ENCODE results near the gene NOG. TPM values are rescaled to one million over a fixed set of nuclear protein-coding genes. Genes with fewer than 3 reads are reported as not detected.

Gene NOG
- total RNA-seq, 1 experiment from 2014 or later = 9.2 TPM

DNA sequence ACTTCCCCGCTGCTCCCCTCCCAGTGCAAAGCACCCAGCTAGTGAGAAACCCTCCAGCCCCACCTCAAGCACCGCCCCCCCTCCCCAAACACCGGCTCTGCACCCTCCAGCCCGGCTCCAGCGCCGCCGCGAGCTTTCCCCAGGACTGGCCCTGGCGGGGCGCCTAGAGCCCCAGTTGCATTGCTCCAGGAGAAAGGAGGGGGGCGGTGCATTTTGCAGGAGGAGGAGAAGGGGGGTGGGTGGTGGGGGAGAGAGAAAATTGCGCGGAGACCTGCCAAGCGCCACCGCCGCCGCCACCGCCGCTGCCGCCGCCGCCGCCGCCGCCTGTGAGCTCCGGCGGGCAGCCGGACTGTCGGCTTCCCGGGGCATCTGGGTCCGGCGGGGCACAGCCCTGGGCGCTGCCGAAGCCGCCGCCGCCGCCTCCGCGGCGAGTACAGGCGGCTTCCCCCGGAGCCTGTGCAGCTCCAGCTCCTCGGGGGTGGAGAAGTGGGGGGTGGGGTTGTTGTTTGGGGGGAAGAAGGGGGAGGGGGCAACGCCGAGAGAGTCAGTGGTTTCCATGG, 333 bp upstream of the NOG start:
- no TSS peak for BruUV-seq (replicated peaks)
- no peak overlapping the region; the same call in 1 of the 2 replicates for H3K27ac ChIP-seq (ENCODE audit: low read length)
- DNase-seq (ENCODE audit: low read depth, low spot score) (no peak), ATAC-seq (peak; percentile 57)
- H3K4me1 ChIP-seq (ENCODE audit: control insufficient read depth, insufficient read depth, low read length) = peaks cover 13% of the 10 kb centered on the region
- ChIA-PET POLR2A (interaction anchor here (0.6 kb wide), 2 partner anchors 34 kb away, joined by 4 to 7 read pairs; no protein-coding TSS in a partner anchor), CTCF (interaction anchor here (0.5 to 4.2 kb wide), 9 partner anchors 82 to 179 kb away, joined by 3 to 34 read pairs (median 4); no protein-coding TSS in a partner anchor)
- H3K4me3 ChIP-seq (ENCODE audit: low read depth in 2 of 2, low read length in 2 of 2) = peak overlapping the region; percentile 61 to 87
- intact Hi-C loops (cut with micrococcal nuclease; ENCODE audit: unreplicated experiment) = loop anchor here (2.0 to 5.0 kb wide), 2 partner anchors 62 to 189 kb away; no protein-coding TSS in a partner anchor
- H3K9me3 ChIP-seq (ENCODE audit: control insufficient read depth, insufficient read depth, low read depth, low read length) = no peaks in the 10 kb centered on the region
- TF ChIP-seq, protein P1, sequence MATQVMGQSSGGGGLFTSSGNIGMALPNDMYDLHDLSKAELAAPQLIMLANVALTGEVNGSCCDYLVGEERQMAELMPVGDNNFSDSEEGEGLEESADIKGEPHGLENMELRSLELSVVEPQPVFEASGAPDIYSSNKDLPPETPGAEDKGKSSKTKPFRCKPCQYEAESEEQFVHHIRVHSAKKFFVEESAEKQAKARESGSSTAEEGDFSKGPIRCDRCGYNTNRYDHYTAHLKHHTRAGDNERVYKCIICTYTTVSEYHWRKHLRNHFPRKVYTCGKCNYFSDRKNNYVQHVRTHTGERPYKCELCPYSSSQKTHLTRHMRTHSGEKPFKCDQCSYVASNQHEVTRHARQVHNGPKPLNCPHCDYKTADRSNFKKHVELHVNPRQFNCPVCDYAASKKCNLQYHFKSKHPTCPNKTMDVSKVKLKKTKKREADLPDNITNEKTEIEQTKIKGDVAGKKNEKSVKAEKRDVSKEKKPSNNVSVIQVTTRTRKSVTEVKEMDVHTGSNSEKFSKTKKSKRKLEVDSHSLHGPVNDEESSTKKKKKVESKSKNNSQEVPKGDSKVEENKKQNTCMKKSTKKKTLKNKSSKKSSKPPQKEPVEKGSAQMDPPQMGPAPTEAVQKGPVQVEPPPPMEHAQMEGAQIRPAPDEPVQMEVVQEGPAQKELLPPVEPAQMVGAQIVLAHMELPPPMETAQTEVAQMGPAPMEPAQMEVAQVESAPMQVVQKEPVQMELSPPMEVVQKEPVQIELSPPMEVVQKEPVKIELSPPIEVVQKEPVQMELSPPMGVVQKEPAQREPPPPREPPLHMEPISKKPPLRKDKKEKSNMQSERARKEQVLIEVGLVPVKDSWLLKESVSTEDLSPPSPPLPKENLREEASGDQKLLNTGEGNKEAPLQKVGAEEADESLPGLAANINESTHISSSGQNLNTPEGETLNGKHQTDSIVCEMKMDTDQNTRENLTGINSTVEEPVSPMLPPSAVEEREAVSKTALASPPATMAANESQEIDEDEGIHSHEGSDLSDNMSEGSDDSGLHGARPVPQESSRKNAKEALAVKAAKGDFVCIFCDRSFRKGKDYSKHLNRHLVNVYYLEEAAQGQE (IDR thresholded peaks at IDR 0.05; ENCODE audit: insufficient read depth in 1 of 2, low read depth in 2 of 2, low read length in 1 of 2) = no peak
- TF ChIP-seq SIN3A (IDR thresholded peaks at IDR 0.05; ENCODE audit: borderline replicate concordance, insufficient read depth, low read depth, low read length) = peak; percentile 56; the same call in 1 of the 2 replicates
- TF ChIP-seq, protein P2, sequence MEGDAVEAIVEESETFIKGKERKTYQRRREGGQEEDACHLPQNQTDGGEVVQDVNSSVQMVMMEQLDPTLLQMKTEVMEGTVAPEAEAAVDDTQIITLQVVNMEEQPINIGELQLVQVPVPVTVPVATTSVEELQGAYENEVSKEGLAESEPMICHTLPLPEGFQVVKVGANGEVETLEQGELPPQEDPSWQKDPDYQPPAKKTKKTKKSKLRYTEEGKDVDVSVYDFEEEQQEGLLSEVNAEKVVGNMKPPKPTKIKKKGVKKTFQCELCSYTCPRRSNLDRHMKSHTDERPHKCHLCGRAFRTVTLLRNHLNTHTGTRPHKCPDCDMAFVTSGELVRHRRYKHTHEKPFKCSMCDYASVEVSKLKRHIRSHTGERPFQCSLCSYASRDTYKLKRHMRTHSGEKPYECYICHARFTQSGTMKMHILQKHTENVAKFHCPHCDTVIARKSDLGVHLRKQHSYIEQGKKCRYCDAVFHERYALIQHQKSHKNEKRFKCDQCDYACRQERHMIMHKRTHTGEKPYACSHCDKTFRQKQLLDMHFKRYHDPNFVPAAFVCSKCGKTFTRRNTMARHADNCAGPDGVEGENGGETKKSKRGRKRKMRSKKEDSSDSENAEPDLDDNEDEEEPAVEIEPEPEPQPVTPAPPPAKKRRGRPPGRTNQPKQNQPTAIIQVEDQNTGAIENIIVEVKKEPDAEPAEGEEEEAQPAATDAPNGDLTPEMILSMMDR (IDR thresholded peaks at IDR 0.05) = no peak
- H3K27me3 ChIP-seq (ENCODE audit: control insufficient read depth, insufficient read depth, low read length) = peaks cover 5% of the 10 kb centered on the region
- in situ Hi-C loops (cut with HindIII; ENCODE audit: low pct_unique_long_range_greater_than_20kb, low sequenced_read_pairs) = no loop called here
- no peaks in the 10 kb centered on the region for H3K36me3 ChIP-seq (ENCODE audit: control insufficient read depth, insufficient read depth, low read length)

DNA sequence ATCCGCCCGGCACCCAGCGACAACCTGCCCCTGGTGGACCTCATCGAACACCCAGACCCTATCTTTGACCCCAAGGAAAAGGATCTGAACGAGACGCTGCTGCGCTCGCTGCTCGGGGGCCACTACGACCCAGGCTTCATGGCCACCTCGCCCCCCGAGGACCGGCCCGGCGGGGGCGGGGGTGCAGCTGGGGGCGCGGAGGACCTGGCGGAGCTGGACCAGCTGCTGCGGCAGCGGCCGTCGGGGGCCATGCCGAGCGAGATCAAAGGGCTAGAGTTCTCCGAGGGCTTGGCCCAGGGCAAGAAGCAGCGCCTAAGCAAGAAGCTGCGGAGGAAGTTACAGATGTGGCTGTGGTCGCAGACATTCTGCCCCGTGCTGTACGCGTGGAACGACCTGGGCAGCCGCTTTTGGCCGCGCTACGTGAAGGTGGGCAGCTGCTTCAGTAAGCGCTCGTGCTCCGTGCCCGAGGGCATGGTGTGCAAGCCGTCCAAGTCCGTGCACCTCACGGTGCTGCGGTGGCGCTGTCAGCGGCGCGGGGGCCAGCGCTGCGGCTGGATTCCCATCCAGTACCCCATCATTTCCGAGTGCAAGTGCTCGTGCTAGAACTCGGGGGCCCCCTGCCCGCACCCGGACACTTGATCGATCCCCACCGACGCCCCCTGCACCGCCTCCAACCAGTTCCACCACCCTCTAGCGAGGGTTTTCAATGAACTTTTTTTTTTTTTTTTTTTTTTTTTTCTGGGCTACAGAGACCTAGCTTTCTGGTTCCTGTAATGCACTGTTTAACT, 1.0 kb downstream of the NOG start:
- peak; percentile 31 for ATAC-seq
- Histone ChIP-seq H3K27ac (ENCODE audit: low read length) (peak overlapping the region; percentile 61), H3K27me3 (ENCODE audit: control insufficient read depth, insufficient read depth, low read length) (peaks cover 5% of the 10 kb centered on the region), H3K9me3 (ENCODE audit: control insufficient read depth, insufficient read depth, low read depth, low read length) (no peaks in the 10 kb centered on the region), H3K4me3 (ENCODE audit: low read depth in 2 of 2, low read length in 2 of 2) (peak overlapping the region; percentile 61 to 87), H3K36me3 (ENCODE audit: control insufficient read depth, insufficient read depth, low read length) (no peaks in the 10 kb centered on the region), H3K4me1 (ENCODE audit: control insufficient read depth, insufficient read depth, low read length) (peaks cover 16% of the 10 kb centered on the region)
- no peak for DNase-seq (ENCODE audit: low read depth, low spot score)
- CTCF ChIA-PET = interaction anchor here (0.6 to 0.9 kb wide), 4 partner anchors 17 to 121 kb away, joined by 4 to 9 read pairs (median 7); no protein-coding TSS in a partner anchor
- no TSS peak for BruUV-seq (replicated peaks)
- TF ChIP-seq TCF7L2 (IDR thresholded peaks at IDR 0.05; ENCODE audit: low read depth, low read length) (peak; percentile 99), POLR2AphosphoS5 (IDR thresholded peaks at IDR 0.05; ENCODE audit: low read depth, low read length) (no peak), SIN3A (IDR thresholded peaks at IDR 0.05; ENCODE audit: borderline replicate concordance, insufficient read depth, low read depth, low read length) (no peak)
- TF ChIP-seq, protein P2 (IDR thresholded peaks at IDR 0.05) = peak; percentile 50
- TF ChIP-seq, protein P1 (IDR thresholded peaks at IDR 0.05; ENCODE audit: insufficient read depth in 1 of 2, low read depth in 2 of 2, low read length in 1 of 2) = 0 out of 4 replicates have a peak, but pooled peaks of 1 of the 2 experiments have one; percentile 11
- in situ Hi-C loops (cut with HindIII; ENCODE audit: low pct_unique_long_range_greater_than_20kb, low sequenced_read_pairs) (no loop called here), intact Hi-C loops (cut with micrococcal nuclease; ENCODE audit: unreplicated experiment) (loop anchor here (5.0 kb wide), 1 partner anchor 188 kb away; no protein-coding TSS in a partner anchor)
- POLR2A ChIA-PET = interaction anchor here (1.0 kb wide), 1 partner anchor 35 kb away, joined by 7 read pairs; no protein-coding TSS in a partner anchor

All from Panc1 (cell line).